Right hindlimb (tissue), 1 donor: ENCODE data around the gene KDM5A.
A peak's percentile ranks its signal among the peaks of the same experiment; 100 is the strongest.
"Not testable (repeated sequence)": the region's sequence is repeated elsewhere in the genome, so short reads cannot be mapped to it uniquely, and the experiment has no call there.

Experiments
- DNase-seq: peaks from one replicate; pipeline ENCODE4 v3.0.0-alpha.2; 2018

KDM5A gene

GRCh38 chr12:389142-390096 lies at the start of gene KDM5A:
Gene KDM5A, minus strand, starts transcription at chr12:389320. Its CDS starts 229 bp downstream, at chr12:389091.
- peak; percentile 97 for DNase-seq

DNA sequence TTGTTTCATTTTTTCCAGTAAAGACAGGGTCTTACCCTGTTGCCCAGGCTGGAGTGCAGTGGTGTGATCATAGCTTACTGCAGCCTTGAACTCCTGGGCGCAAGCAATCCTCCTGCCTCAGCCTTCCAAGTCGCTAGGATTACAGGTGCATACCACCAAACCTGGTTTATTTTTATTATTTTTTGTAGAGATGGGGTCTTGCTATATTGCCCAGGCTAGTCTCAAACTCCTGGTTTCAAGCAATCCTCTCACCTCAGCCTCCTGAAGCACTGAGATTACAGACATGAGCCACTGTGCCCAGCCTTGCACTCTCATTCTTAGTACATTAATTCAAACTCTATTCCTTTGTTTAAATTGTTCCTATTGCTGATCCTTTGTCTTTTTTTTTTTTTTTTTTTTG lies 46.6 kb upstream of the KDM5A start:
- DNase-seq, result not testable (repeated sequence)

GRCh38 chr12:422526-422925 lies 33.4 kb upstream of the KDM5A start:
- no peak for DNase-seq

GRCh38 chr12:418432-418831 lies 29.3 kb upstream of the KDM5A start:
- DNase-seq, result no peak

- no peak for DNase-seq
Observed at GRCh38 chr12:414859-415258, 25.7 kb upstream of the KDM5A start.

GRCh38 chr12:402029-402389 lies 12.9 kb upstream of the KDM5A start:
- no peak for DNase-seq

DNA sequence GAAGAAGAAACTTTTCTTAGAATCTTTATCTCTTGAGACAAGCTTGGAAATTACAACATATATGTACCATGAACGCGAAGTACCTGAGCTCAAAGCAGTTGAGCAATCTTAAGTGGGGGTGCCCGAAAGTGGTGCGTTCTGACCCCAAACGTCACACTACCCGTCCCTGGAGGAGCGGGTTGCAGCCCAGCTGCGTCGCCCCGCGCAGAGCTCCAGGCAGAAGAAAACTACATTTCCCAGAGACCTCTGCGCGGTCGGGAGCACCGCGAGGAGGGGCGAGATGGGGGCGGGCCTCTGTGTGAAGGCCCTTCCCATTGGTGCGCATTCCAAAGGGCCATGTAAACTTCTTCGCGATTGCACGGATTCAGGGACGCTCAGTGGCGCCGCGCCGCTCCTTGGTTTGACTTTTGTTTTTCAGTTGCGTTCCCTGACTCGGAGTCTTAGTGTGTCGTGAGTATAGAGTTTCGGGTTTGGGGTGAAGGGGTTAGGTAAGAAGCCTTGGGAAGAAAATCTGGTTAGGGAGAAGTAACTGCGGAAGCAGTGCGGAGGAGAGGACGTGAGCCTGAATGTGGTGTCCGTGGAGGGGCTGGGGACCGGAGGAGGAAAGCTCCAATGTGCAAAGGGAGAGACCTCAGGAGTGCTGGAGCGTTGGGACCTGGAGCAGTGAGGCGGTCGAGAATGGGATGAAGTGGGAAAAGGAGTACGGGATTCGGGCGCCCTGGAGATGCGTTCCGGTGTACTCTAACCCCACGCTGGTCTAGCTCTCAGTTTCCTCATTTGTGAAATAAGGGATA lies 12.3 kb upstream of the KDM5A start, which contains the start of gene CCDC77:
TSS of gene CCDC77 (plus strand) at position 410 of the 794 bp plus-strand sequence. CDS start 7,740 bp downstream, outside the sequence.
- DNase-seq, result peak; percentile 96

DNA sequence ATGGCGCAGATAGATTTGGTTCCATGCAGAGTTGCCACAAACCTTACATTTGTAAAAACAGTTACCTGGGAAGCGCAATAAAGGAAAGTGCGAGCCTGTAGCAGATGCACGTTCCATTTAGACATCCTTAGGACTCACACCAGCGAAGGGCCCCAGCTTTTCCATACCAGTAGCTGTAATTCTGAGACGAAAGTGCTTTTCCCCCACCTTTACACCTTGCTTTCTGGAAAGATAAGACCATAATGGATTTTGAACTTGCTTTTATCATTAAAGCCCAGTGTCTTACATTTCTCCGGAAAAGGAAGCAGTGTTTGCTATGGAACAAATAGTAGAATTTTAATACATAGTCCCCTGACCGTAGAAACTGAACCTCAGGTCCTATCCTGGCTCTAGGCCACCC lies 11.7 kb upstream of the KDM5A start:
- DNase-seq, result no peak

DNA sequence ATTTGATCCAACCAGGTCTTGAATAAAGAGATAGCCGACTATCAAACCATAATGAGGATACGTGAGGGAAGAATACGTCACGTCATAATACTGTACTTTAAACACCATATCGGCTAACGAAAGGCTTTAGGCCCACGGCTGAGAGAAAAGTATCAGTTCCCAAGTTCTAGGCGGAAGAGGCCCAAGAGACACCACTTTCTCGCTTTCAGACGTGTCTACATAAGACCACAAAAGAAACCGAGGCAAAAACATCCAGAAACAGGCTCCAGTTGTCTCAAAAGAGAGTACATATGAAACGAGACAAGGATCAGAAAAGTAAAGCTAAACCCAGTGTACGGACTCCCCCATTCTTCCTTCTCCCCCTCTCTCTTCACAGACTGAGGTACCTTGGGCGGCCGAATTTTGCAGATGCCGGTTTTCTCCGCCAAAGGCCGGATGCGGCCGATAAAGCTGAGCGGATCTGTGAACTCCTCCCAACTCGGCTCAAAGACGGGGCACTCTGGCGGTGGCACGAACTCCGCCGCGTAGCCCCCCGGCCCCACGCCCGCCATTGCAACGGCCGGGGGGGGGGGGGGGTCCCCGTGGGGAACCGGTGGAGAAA lies 479 bp downstream of the KDM5A start:
- peak; percentile 24 for DNase-seq

DNA sequence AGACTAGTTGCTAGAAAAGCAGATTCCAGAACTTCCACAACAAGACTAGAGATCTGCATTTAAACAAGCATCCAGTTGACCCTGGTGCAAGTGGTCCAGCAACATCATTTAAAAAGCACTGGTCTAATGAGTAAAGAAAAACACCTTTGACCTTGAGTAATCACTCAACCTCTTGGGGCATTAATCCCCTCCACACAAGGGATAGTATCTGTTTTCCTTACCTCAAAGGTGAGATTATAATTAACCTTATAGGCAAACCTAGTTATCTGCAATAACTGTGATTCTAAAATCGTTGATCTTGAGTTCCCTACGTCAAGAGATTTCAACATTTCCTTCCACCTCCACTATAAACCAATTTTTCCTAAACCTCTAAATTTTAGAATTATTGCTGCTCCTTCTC lies 1.1 kb downstream of the KDM5A start:
- DNase-seq, result no peak

DNA sequence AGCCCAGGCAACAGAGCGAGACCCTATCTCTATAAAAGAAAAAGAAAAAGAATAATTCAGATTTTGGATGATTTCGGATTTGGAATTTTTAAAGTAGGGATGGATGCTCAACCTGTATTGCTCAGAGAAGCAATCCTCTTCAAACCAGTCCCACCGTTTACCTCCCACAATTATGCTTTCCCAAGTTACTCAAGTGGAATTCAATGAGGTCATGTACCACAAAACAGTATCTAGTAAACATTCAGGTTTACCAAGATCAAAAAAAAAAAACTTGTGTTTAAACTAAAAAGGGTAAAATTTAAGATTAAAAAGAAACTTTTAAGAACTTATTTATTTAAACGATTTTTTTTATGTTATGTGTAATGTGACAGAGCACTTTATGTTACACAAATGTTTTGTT lies 2.5 kb downstream of the KDM5A start:
- DNase-seq, result no peak

GRCh38 chr12:370739-371485 lies 18.2 kb downstream of the KDM5A start:
- DNase-seq, result not testable (repeated sequence)

DNA sequence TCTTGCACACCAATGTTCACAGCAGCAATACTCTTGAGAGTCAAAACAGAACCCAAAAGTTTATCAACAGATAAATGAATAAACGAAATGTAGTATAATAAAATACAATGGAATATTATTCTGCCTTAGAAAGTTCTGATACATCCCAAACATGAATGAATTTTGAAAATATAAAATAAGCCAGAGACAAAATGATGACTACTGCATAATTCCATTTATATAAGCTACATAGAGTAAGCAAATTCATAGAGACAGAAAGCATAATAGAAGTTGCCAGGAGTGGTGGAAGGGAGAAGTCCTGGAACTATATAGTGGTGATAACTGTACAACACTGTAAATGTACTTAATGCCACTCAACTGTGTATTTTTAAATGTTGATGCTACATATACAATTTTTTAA lies 21.1 kb downstream of the KDM5A start:
- DNase-seq, result no peak

DNA sequence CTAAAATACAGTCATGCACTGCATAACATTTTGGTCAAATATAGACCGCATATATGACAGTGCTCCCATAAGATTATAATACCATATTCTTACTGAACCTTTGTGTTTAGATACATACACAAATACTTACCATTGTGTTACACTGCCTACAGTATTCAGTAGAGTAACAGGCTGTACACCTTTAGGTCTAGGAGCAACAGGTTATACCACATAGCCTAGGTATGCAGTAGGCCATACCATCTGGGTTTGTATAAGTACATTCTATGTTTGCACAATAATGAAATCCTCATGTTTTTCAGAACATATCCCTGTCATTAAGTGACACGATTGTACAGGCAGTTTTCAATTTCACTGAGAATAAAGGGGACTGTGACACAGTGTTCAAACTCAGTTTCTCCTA lies 22.3 kb downstream of the KDM5A start:
- no peak for DNase-seq

GRCh38 chr12:359091-359490 lies 30.0 kb downstream of the KDM5A start:
- no peak for DNase-seq

DNA sequence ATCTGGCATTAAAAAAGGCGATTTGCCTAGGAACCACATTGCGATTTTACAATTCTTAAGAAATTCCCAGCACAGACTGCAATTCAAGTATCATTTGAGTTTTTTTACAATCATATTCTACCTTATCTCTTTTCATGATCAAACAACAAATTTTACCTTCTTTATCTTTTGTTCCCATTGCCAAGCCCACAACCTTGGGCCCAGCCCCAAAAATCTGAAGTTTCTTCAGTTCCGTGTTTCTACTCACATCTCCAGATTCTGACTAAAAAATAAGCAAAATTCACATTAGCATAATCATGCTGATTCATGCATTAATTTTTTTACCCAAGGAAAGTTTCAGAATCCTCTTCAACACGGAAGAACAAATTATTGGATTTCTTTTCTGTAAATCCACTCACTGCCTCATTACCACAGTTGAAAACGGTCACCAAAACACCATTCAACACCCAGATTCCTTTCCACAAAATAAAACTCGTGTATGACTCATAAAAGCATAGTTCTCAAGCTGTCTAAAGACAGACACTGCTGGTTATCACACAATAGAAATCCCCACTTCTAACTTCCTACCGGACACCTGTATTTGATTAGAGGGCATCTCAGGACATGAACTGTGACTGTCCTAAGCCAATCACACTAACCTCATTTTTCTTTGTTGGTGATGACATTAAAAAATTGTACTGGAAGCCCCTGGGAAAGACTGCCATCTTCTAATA lies 32.7 kb downstream of the KDM5A start:
- no peak for DNase-seq

GRCh38 chr12:351197-351596 lies 37.9 kb downstream of the KDM5A start:
- not testable (repeated sequence) for DNase-seq

DNA sequence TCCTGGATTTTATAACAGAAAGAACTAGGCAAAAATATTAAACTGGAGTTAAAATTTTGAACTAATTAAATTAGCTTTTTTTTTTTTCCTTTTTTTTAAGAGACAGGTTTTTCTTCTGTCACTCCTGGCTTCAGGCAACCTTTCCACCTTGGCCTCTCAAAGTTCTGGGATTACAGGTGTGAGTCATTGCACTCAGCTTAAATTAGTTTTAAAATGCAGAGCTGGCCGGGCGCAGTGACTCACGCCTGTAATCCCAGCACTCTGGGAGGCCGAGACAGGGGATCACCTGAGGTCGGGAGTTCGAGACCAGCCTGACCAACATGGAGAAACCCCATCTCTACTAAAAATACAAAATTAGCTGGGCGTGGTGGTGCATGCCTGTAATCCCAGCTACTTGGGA lies 39.5 kb downstream of the KDM5A start:
- DNase-seq, result not testable (repeated sequence)

DNA sequence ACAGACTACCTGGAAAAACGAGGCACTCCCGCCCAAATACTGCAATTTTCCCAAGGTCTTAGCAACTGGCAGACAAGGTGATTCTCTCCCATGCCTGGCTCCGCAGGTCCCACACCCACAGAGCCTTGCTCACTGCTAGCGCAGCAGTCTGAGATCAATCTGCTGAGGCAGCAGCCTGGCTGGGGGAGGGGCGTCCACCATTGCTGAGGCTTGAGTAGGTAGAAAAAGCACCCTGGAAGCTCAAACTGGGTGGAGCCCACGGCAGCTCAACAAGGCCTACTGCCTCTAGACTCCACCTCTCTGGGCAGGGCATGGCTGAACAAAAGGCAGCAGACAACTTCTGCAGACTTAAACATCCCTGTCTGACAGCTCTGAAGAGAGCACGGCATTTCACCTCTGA lies 46.1 kb downstream of the KDM5A start:
- DNase-seq, result not testable (repeated sequence)

- DNase-seq, result no peak
Observed at GRCh38 chr12:337039-337438, 52.1 kb downstream of the KDM5A start.

DNA sequence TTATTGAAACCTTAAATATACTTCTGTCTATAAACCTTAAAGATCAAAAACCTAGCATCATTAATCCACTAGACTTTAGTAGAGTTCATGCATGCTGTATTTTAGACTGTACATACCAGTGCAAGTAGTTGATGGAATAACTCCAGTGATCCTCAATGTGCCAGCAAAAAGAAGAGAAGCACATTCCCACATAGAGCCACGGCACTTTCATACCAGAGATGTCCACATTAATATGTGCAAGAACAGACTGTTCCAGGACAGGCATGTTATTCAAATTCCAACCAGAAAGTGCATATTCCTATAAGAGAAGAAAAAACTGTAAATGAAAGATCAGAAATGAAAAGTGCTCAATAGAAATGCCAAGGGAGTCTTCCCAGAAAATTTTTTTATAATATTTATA lies 55.0 kb downstream of the KDM5A start:
- DNase-seq, result no peak
